NCI-H748 (cell line): ENCODE results near the gene BICDL1.

Experiments used
- DNase-seq: peaks from one replicate; lab custom pipeline; 2025; ENCODE audit not compliant: unreplicated experiment; lab: John Stamatoyannopoulos, UW

The BICDL1 gene

GRCh38 chr12:120077260-120077659 is 88.2 kb downstream of the BICDL1 start:
- no peak for DNase-seq

GRCh38 chr12:120078868-120079267 is 89.8 kb downstream of the BICDL1 start:
- DNase-seq, result no peak

- no peak for DNase-seq
These were observed 90.7 kb downstream of the BICDL1 start for GRCh38 chr12:120079411-120080400.

GRCh38 chr12:120081641-120082040 is 92.6 kb downstream of the BICDL1 start:
- no peak for DNase-seq

GRCh38 chr12:120085920-120086645 is 97.0 kb downstream of the BICDL1 start:
- DNase-seq, result no peak

- peak; percentile 99 for DNase-seq
These were observed 98.0 kb downstream of the BICDL1 start for GRCh38 chr12:120086801-120087621.

- DNase-seq, result no peak
These were observed 100.1 kb downstream of the BICDL1 start for GRCh38 chr12:120089105-120089504.

GRCh38 chr12:120089796-120090195 is 100.8 kb downstream of the BICDL1 start:
- no peak for DNase-seq

GRCh38 chr12:120090206-120090605 is 101.2 kb downstream of the BICDL1 start:
- DNase-seq, result no peak

- DNase-seq, result no peak
These were observed 101.7 kb downstream of the BICDL1 start for GRCh38 chr12:120090626-120091295.

GRCh38 chr12:120091371-120092090 is 102.5 kb downstream of the BICDL1 start:
- no peak for DNase-seq

- no peak for DNase-seq
These were observed 103.7 kb downstream of the BICDL1 start for GRCh38 chr12:120092551-120093335.

GRCh38 chr12:120093336-120093591 is 104.2 kb downstream of the BICDL1 start:
- no peak for DNase-seq

GRCh38 chr12:120093592-120094355 is 104.7 kb downstream of the BICDL1 start:
- DNase-seq, result no peak

- DNase-seq, result no peak
These were observed 105.4 kb downstream of the BICDL1 start for GRCh38 chr12:120094485-120094884.

- DNase-seq, result no peak
These were observed 106.3 kb downstream of the BICDL1 start for GRCh38 chr12:120095331-120095730.

GRCh38 chr12:120095736-120096135 is 106.7 kb downstream of the BICDL1 start:
- DNase-seq, result no peak

GRCh38 chr12:120096671-120097202 is 107.7 kb downstream of the BICDL1 start:
- DNase-seq, result no peak
